Breast epithelium (tissue), 4 donors: ENCODE measurements around the gene PRICKLE4. TPM values are rescaled to one million over a fixed set of nuclear protein-coding genes. Genes with fewer than 3 reads are reported as not detected.

Experiments
- DNase-seq, 2 donors: peaks; one replicate each; pipeline ENCODE4 v3.0.0-alpha.2; 2019; ENCODE audit warnings: low spot score in 2 of 2
- H3K27ac ChIP-seq, 2 donors: fragments of 200-600 bp; sonication (generic) in 1 of 2; one replicate each; pipeline ENCODE4 v1.5.1; 2016 to 2019; ENCODE audit warnings: mild to moderate bottlenecking in 1 of 2
- H3K27me3 ChIP-seq, 2 donors: fragments of 200-600 bp; sonication (generic) in 1 of 2; one replicate each; pipeline versions ENCODE4 v1.5.1 to v1.6.0; 2017 to 2019; ENCODE audit warnings: control low read depth in 1 of 2, mild to moderate bottlenecking in 1 of 2
- H3K36me3 ChIP-seq: fragments of 200-600 bp; one replicate; pipeline ENCODE4 v1.5.1; 2019
- H3K4me1 ChIP-seq, 2 donors: fragments of 200-600 bp; sonication (generic); one replicate each; pipeline ENCODE4 v1.5.1; 2016 to 2019; ENCODE audit warnings: control low read depth in 1 of 2
- H3K4me3 ChIP-seq, 3 donors: fragments of 200-600 bp; sonication (generic); 1 replicate in 2 of 3; 2 replicates in 1 of 3; pipeline ENCODE4 v1.5.1; 2016 to 2019; ENCODE audit warnings: mild to moderate bottlenecking in 3 of 3, moderate library complexity in 2 of 3
- H3K9me3 ChIP-seq, 2 donors: fragments of 200-600 bp; sonication (generic) in 1 of 2; one replicate each; pipeline ENCODE4 v1.5.1; 2016 to 2019; ENCODE audit warnings: control low read depth in 1 of 2
- CTCF ChIP-seq, 3 donors: fragments of 450-650 bp; IDR thresholded peaks; one replicate each; pipeline ENCODE4 v1.5.1; 2016 to 2017; ENCODE audit warnings: antibody characterized with exemption in 3 of 3, mild to moderate bottlenecking in 3 of 3, moderate library complexity in 3 of 3
- POLR2A ChIP-seq: fragments of 450-650 bp; IDR thresholded peaks from one replicate; pipeline ENCODE4 v1.6.1; 2016; ENCODE audit warnings: antibody characterized with exemption, mild to moderate bottlenecking, moderate library complexity
- POLR2AphosphoS5 ChIP-seq, 3 donors: sonication (generic); formaldehyde crosslinking; IDR thresholded peaks; one replicate each; pipeline ENCODE4 v1.6.1; 2017; ENCODE audit warnings: antibody characterized with exemption in 3 of 3
- intact Hi-C: fragments of 100-400 bp; cut with DNase I; formaldehyde crosslinking; loops from one replicate; pipeline ENCODE4 v1.15.1; 2023; ENCODE audit warnings: low total_unique reads
- total RNA-seq, 3 donors: library from RNA; depleted of rRNA; stranded (reverse); fragments of >200 nt; gene quantifications; one replicate each; pipeline ENCODE4 v1.1.0, GENCODE V29; 2016

PRICKLE4 gene
- total RNA-seq, 3 donors from 2014 or later: 0.80 to 5.3 (median 3.3) TPM

- Histone ChIP-seq H3K27ac (no peak overlapping the region), H3K36me3 (no peaks in the 10 kb centered on the region), H3K4me1 (no peaks in the 10 kb centered on the region), H3K4me3 (no peak overlapping the region), H3K27me3 (no peaks in the 10 kb centered on the region), H3K9me3 (no peaks in the 10 kb centered on the region)
- DNase-seq: no peak
- TF ChIP-seq POLR2A: no peak
- TF ChIP-seq POLR2AphosphoS5 (IDR thresholded peaks at IDR 0.05): no peak
- TF ChIP-seq CTCF (IDR thresholded peaks at IDR 0.05): no peak
- intact Hi-C loops: no loop called here
Observed at GRCh38 chr6:41832263-41832662, 51.7 kb downstream of the PRICKLE4 start.

- no peak overlapping the region for H3K27ac ChIP-seq
- TF ChIP-seq POLR2A: no peak
- no peak for TF ChIP-seq POLR2AphosphoS5 (IDR thresholded peaks at IDR 0.05)
- TF ChIP-seq CTCF (IDR thresholded peaks at IDR 0.05): no peak
- H3K27me3 ChIP-seq: no peaks in the 10 kb centered on the region
- intact Hi-C loops: no loop called here
- no peak overlapping the region for H3K4me3 ChIP-seq
- no peak for DNase-seq
- H3K4me1 ChIP-seq: no peaks in the 10 kb centered on the region
- H3K9me3 ChIP-seq: no peaks in the 10 kb centered on the region
- H3K36me3 ChIP-seq: no peaks in the 10 kb centered on the region
Observed at GRCh38 chr6:41836022-41836659, 55.6 kb downstream of the PRICKLE4 start.

- Histone ChIP-seq H3K4me1 (no peaks in the 10 kb centered on the region), H3K4me3 (no peak overlapping the region), H3K27me3 (no peaks in the 10 kb centered on the region), H3K9me3 (no peaks in the 10 kb centered on the region), H3K27ac (no peak overlapping the region), H3K36me3 (no peaks in the 10 kb centered on the region)
- TF ChIP-seq CTCF (IDR thresholded peaks at IDR 0.05) (no peak), POLR2AphosphoS5 (IDR thresholded peaks at IDR 0.05) (no peak)
- no peak for DNase-seq
- intact Hi-C loops: no loop called here
Observed at GRCh38 chr6:41836660-41837052, 56.1 kb downstream of the PRICKLE4 start.

Other genes starting within 250 kb of the PRICKLE4 start
- gene FOXP4, start 234.4 kb upstream of the PRICKLE4 start, total RNA-seq: 10 to 100 TPM in 1 of 3 donors, 1 to 10 TPM in 2; 5.1 to 11.0 (median 5.6) TPM
- 10 to 100 TPM; 26.7 to 75.8 (median 36.1) TPM for gene MDFI, start 142.3 kb upstream of the PRICKLE4 start, total RNA-seq
- gene TFEB, start 45.2 kb upstream of the PRICKLE4 start, total RNA-seq: 10 to 100 TPM; 15.7 to 20.6 (median 18.4) TPM
- 1 to 10 TPM in 1 of 3 donors, not detected in 2; 3.2 TPM for gene PGC, start 33.4 kb upstream of the PRICKLE4 start, total RNA-seq
- 1 to 10 TPM; 3.5 to 4.3 (median 3.8) TPM for gene FRS3, start 882 bp upstream of the PRICKLE4 start, total RNA-seq
- gene TOMM6, start 6.9 kb downstream of the PRICKLE4 start, total RNA-seq: 100 to 1,000 TPM; 108 to 127 (median 117) TPM
- gene USP49, start 114.6 kb downstream of the PRICKLE4 start, total RNA-seq: 1 to 10 TPM; 3.4 to 4.9 (median 4.7) TPM
- 10 to 100 TPM in 1 of 3 donors, 1 to 10 TPM in 2; 9.8 to 16.5 (median 9.8) TPM for gene MED20, start 140.4 kb downstream of the PRICKLE4 start, total RNA-seq
- gene BYSL, start 140.7 kb downstream of the PRICKLE4 start, total RNA-seq: 1 to 10 TPM; 7.7 to 8.8 (median 8.6) TPM
- 100 to 1,000 TPM; 115 to 297 (median 148) TPM for gene CCND3, start 161.0 kb downstream of the PRICKLE4 start, total RNA-seq